HepG2 (cell line): ENCODE results near the gene DTYMK. TPM values are rescaled to one million over a fixed set of nuclear protein-coding genes. Genes with fewer than 3 reads are reported as not detected.

Source experiments
- CREB1 ChIP-seq, 2 experiments: fragments of 450-650 bp in 1 of 2; IDR thresholded peaks; 2 replicates each; pipeline ENCODE4 v1.6.1; 2016 to 2017; ENCODE audit warnings: control low read depth in 1 of 2, mild to moderate bottlenecking in 1 of 2, missing compliant biosample characterization in 1 of 2, missing genetic modification characterization in 1 of 2
- GLMP ChIP-seq: sonication (generic); formaldehyde crosslinking; IDR thresholded peaks from 2 replicates; pipeline ENCODE4 v1.9.0; 2021; ENCODE audit warnings: missing genetic modification reagents, mild to moderate bottlenecking, borderline replicate concordance
- HNRNPLL ChIP-seq: fragments of 200-400 bp; formaldehyde crosslinking; IDR thresholded peaks from 2 replicates; pipeline ENCODE4 v1.6.1; 2017; ENCODE audit warnings: mild to moderate bottlenecking, low read depth, low read length; ENCODE audit not compliant: poor library complexity, severe bottlenecking
- NRL ChIP-seq: sonication (generic); formaldehyde crosslinking; IDR thresholded peaks from 2 replicates; pipeline ENCODE4 v1.5.0; 2020; ENCODE audit warnings: missing genetic modification reagents, mild to moderate bottlenecking, moderate library complexity, borderline replicate concordance
- RXRA ChIP-seq: sonication (generic); formaldehyde crosslinking; IDR thresholded peaks from 2 replicates; pipeline ENCODE4 v1.5.1; 2020; ENCODE audit warnings: missing genetic modification reagents
- SRSF1 ChIP-seq: fragments of 200-400 bp; formaldehyde crosslinking; optimal IDR thresholded peaks from 2 replicates; pipeline ENCODE3; 2017; ENCODE audit warnings: mild to moderate bottlenecking, low read depth, low read length, moderate library complexity
- XRCC5 ChIP-seq: fragments of 200-400 bp; formaldehyde crosslinking; optimal IDR thresholded peaks from 2 replicates; pipeline ENCODE3; 2017; ENCODE audit warnings: mild to moderate bottlenecking, low read length
- ZNF138 ChIP-seq: sonication (generic); formaldehyde crosslinking; IDR thresholded peaks from 2 replicates; pipeline ENCODE4 v1.5.0; 2020; ENCODE audit warnings: mild to moderate bottlenecking, low read depth, missing genetic modification reagents
- ZNF224 ChIP-seq: sonication (generic); formaldehyde crosslinking; IDR thresholded peaks from 2 replicates; pipeline ENCODE4 v1.5.0; 2020; ENCODE audit warnings: mild to moderate bottlenecking, missing genetic modification reagents
- ZNF296 ChIP-seq: sonication (generic); formaldehyde crosslinking; conservative IDR thresholded peaks from 2 replicates; pipeline ENCODE4 v1.5.0; 2020; ENCODE audit warnings: mild to moderate bottlenecking, missing genetic modification reagents
- ZNF574 ChIP-seq: sonication (generic); formaldehyde crosslinking; IDR thresholded peaks from 2 replicates; pipeline ENCODE4 v1.4.0; 2020; ENCODE audit warnings: missing genetic modification reagents
- ZNF660 ChIP-seq: sonication (generic); formaldehyde crosslinking; IDR thresholded peaks from 2 replicates; pipeline ENCODE4 v1.5.1; 2020; ENCODE audit warnings: mild to moderate bottlenecking, low read depth, missing genetic modification reagents, borderline replicate concordance
- ZNF674 ChIP-seq: sonication (generic); formaldehyde crosslinking; IDR thresholded peaks from 2 replicates; pipeline ENCODE4 v1.5.0; 2020; ENCODE audit warnings: low read depth, mild to moderate bottlenecking, missing genetic modification reagents
- ZNF891 ChIP-seq: sonication (generic); formaldehyde crosslinking; IDR thresholded peaks from 2 replicates; pipeline ENCODE4 v1.5.0; 2020; ENCODE audit warnings: mild to moderate bottlenecking, missing genetic modification reagents
- ZSCAN12 ChIP-seq: sonication (generic); formaldehyde crosslinking; IDR thresholded peaks from 2 replicates; pipeline ENCODE4 v1.9.0; 2021; ENCODE audit warnings: mild to moderate bottlenecking, missing genetic modification reagents
- polyA plus RNA-seq, 8 experiments: library from polyadenylated mRNA; depleted of rRNA in 3 of 8; stranded (reverse) in 7 of 8; unstranded in 1 of 8; fragments of >200 nt; fragmentation: Illumina TruSeq in 4 of 8; extraction: Trizol in 4 of 8; gene quantifications; 2 replicates each; pipeline versions ENCODE4 v1.2.1 to v1.2.3, GENCODE V29; 2011 to 2016; ENCODE audit warnings: low read depth in 4 of 8, missing spikeins in 1 of 8, mixed read lengths in 1 of 8; ENCODE audit not compliant: insufficient read depth in 1 of 8
- total RNA-seq, 5 experiments: library from RNA; depleted of rRNA; stranded (reverse); fragments of >200 nt; fragmentation: Illumina TruSeq; extraction: Trizol; gene quantifications; 2 replicates each; pipeline ENCODE4 v1.2.3, GENCODE V29; 2016; ENCODE audit warnings: low read depth in 1 of 5
- TF ChIP-seq, protein P1 (sequence below): IDR thresholded peaks from 2 replicates; pipeline ENCODE4 v1.4.0; 2020; ENCODE audit warnings: mild to moderate bottlenecking, missing genetic modification reagents
- TF ChIP-seq, protein P2 (sequence below): sonication (generic); formaldehyde crosslinking; IDR thresholded peaks from 2 replicates; pipeline ENCODE4 v1.5.1; 2020; ENCODE audit warnings: mild to moderate bottlenecking, moderate library complexity, missing genetic modification reagents

The DTYMK gene
- total and polyA plus RNA-seq, 2 of the 13 experiments (the other 11 are each of a cell fraction or from before 2014, with no cell fraction given), result 57.5 to 134 TPM

GRCh38 chr2:241702155-241703031 lies 15.8 kb upstream of the DTYMK start (continued):
- no peak for TF ChIP-seq ZNF660 (CRISPR knock-in tag)
- peak; percentile 91 for TF ChIP-seq XRCC5
- TF ChIP-seq ZNF296, result peak; percentile 61; the same call in 1 of the 2 replicates
- peak; percentile 63 for TF ChIP-seq SRSF1
- TF ChIP-seq, protein P1, sequence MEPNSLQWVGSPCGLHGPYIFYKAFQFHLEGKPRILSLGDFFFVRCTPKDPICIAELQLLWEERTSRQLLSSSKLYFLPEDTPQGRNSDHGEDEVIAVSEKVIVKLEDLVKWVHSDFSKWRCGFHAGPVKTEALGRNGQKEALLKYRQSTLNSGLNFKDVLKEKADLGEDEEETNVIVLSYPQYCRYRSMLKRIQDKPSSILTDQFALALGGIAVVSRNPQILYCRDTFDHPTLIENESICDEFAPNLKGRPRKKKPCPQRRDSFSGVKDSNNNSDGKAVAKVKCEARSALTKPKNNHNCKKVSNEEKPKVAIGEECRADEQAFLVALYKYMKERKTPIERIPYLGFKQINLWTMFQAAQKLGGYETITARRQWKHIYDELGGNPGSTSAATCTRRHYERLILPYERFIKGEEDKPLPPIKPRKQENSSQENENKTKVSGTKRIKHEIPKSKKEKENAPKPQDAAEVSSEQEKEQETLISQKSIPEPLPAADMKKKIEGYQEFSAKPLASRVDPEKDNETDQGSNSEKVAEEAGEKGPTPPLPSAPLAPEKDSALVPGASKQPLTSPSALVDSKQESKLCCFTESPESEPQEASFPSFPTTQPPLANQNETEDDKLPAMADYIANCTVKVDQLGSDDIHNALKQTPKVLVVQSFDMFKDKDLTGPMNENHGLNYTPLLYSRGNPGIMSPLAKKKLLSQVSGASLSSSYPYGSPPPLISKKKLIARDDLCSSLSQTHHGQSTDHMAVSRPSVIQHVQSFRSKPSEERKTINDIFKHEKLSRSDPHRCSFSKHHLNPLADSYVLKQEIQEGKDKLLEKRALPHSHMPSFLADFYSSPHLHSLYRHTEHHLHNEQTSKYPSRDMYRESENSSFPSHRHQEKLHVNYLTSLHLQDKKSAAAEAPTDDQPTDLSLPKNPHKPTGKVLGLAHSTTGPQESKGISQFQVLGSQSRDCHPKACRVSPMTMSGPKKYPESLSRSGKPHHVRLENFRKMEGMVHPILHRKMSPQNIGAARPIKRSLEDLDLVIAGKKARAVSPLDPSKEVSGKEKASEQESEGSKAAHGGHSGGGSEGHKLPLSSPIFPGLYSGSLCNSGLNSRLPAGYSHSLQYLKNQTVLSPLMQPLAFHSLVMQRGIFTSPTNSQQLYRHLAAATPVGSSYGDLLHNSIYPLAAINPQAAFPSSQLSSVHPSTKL, result peak; percentile 34; the same call in 1 of the 2 replicates
- TF ChIP-seq, protein P2, sequence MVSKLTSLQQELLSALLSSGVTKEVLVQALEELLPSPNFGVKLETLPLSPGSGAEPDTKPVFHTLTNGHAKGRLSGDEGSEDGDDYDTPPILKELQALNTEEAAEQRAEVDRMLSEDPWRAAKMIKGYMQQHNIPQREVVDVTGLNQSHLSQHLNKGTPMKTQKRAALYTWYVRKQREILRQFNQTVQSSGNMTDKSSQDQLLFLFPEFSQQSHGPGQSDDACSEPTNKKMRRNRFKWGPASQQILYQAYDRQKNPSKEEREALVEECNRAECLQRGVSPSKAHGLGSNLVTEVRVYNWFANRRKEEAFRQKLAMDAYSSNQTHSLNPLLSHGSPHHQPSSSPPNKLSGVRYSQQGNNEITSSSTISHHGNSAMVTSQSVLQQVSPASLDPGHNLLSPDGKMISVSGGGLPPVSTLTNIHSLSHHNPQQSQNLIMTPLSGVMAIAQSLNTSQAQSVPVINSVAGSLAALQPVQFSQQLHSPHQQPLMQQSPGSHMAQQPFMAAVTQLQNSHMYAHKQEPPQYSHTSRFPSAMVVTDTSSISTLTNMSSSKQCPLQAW, result peak; percentile 90; the same call in 1 of the 2 replicates
- TF ChIP-seq ZSCAN12, result no peak
- no peak for TF ChIP-seq GLMP (CRISPR knock-in tag)
- peak; percentile 74 for TF ChIP-seq HNRNPLL
- 0 out of 2 replicates have a peak, but pooled peaks have one; percentile 69 for TF ChIP-seq ZNF224
- TF ChIP-seq ZNF138 (CRISPR knock-in tag), result no peak
- 0 out of 2 replicates have a peak, but pooled peaks have one; percentile 13 for TF ChIP-seq CREB1 (IDR thresholded peaks at IDR 0.05)
- no peak for TF ChIP-seq CREB1 (CRISPR knock-in tag; IDR thresholded peaks at IDR 0.05)
- peak; percentile 62; the same call in 1 of the 2 replicates for TF ChIP-seq ZNF674
- TF ChIP-seq RXRA (CRISPR knock-in tag), result peak; percentile 80
- TF ChIP-seq ZNF891 (CRISPR knock-in tag), result peak; percentile 28; the same call in 1 of the 2 replicates
- peak; percentile 64 for TF ChIP-seq ZNF574 (CRISPR knock-in tag)
- peak; percentile 45; the same call in 1 of the 2 replicates for TF ChIP-seq NRL (CRISPR knock-in tag)
